ENCODE results near the gene GK. TPM values are rescaled to one million over a fixed set of nuclear protein-coding genes. Genes with fewer than 3 reads are reported as not detected.
A peak's percentile ranks its signal among the peaks of the same experiment; 100 is the strongest.

Gene GK
- total and polyA plus RNA-seq, 4 donors, result 20.2 to 84.0 (median 35.1) TPM

DNA sequence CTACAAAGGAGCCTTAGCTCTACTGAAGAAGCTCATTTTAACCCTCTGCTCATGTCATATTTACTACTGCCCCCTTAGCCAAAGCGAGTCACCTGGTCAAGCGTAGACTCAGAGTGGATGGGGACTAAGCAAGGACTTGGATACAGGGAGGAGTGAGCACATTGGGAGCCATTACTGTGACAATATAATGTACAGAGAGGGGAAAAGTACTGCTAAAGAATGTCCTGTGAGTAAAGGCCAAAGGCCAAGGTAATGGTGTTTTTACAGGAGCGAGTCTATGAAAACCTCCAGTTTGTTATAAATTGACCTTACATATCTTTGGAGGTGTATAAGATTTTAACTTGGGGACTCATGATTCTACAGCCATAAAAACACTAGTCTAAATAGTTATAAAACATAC, 10.6 kb upstream of the GK start:
- H3K27me3 ChIP-seq (ENCODE audit: control insufficient read depth in 3 of 3, insufficient read depth in 3 of 3, low read length in 2 of 3), result no peaks in the 10 kb centered on the region
- H3K9ac ChIP-seq (ENCODE audit: insufficient read depth in 1 of 2, low read length in 2 of 2), result no peak overlapping the region
- no peak overlapping the region for H3K4me3 ChIP-seq
- peak overlapping the region in 1 of 2 donors; percentile 56 for H3K27ac ChIP-seq (ENCODE audit: low read depth in 1 of 2, low read length in 1 of 2)
- no peaks in the 10 kb centered on the region for H3K36me3 ChIP-seq (ENCODE audit: control insufficient read depth in 4 of 4, insufficient read depth in 4 of 4, low read length in 4 of 4)
- 90 to 97% methylated on average over 3 of the region's 3 CpGs for WGBS, 2 donors
- ATAC-seq (ENCODE audit: insufficient read depth, low FRiP score), result no peak
- H3K4me1 ChIP-seq (ENCODE audit: control insufficient read depth in 5 of 5, insufficient read depth in 5 of 5, low read length in 5 of 5), result no peaks in the 10 kb centered on the region
- no peak for DNase-seq
- TF ChIP-seq CTCF (IDR thresholded peaks at IDR 0.05; ENCODE audit: control extremely low read depth, extremely low read depth), result no peak
- peaks cover 0 to 2% (median 0%) of the 10 kb centered on the region in 4 donors for H3K9me3 ChIP-seq (ENCODE audit: control insufficient read depth in 4 of 4, insufficient read depth in 3 of 4, low read length in 3 of 4)

DNA sequence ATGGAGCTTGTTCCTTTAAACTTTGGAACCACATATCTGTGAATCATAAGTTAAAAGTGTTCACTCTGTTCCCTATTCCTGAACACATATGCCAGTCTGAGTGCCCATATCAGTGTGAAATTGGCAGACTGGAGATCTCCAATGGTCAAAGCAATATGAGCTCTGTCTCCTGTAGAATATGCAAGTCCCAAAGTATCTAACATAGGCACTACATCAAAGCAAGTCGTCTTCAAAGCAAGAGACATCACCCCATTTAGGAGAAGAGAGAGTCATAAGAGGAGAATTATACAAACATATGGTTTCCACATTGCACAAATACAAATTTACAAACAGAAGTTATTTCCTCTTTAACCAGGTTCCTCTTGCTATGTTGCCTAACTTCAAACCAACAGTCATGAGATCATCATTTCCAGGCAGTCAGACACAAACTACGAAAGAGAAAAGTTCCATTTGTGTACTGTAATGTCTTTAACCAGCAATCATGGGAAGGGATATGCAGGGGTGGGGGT, 9.9 kb upstream of the GK start:
- 25 to 43% methylated on average over 2 of the region's 2 CpGs for WGBS, 2 donors
- Histone ChIP-seq H3K27me3 (ENCODE audit: control insufficient read depth in 3 of 3, insufficient read depth in 3 of 3, low read length in 2 of 3) (no peaks in the 10 kb centered on the region), H3K4me1 (ENCODE audit: control insufficient read depth in 5 of 5, insufficient read depth in 5 of 5, low read length in 5 of 5) (no peaks in the 10 kb centered on the region), H3K36me3 (ENCODE audit: control insufficient read depth in 4 of 4, insufficient read depth in 4 of 4, low read length in 4 of 4) (no peaks in the 10 kb centered on the region), H3K9ac (ENCODE audit: insufficient read depth in 1 of 2, low read length in 2 of 2) (no peak overlapping the region), H3K27ac (ENCODE audit: low read depth in 1 of 2, low read length in 1 of 2) (no peak overlapping the region), H3K4me3 (no peak overlapping the region), H3K9me3 (ENCODE audit: control insufficient read depth in 4 of 4, insufficient read depth in 3 of 4, low read length in 3 of 4) (peaks cover 0 to 2% (median 0%) of the 10 kb centered on the region in 4 donors)
- peak in 2 of 3 donors; percentile 19 to 22 for DNase-seq
- ATAC-seq (ENCODE audit: insufficient read depth, low FRiP score), result peak; percentile 41
- no peak for TF ChIP-seq CTCF (IDR thresholded peaks at IDR 0.05; ENCODE audit: control extremely low read depth, extremely low read depth)

DNA sequence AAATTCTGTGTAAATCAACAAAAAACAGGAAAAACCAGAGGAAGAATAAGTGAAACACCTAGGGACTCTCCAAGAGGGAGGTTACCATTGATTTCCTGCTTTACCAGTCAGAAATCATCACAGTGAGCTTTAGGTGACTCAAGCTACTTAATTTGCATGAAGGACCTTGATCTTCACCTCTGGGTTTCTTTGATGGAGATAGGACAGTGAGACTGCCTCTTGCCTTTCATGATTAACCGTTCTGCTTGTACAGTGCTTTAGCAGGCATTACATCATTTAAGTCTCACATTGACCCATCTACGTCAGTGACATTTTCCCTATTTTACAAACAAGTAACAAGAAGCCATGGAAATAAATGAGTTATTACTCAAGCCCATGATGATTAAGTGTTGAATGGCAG, 3.4 kb upstream of the GK start:
- H3K27ac ChIP-seq (ENCODE audit: low read depth in 1 of 2, low read length in 1 of 2), result no peak overlapping the region
- no peak for DNase-seq
- H3K9me3 ChIP-seq (ENCODE audit: control insufficient read depth in 4 of 4, insufficient read depth in 3 of 4, low read length in 3 of 4), result peaks cover 0 to 2% (median 0%) of the 10 kb centered on the region in 4 donors
- 26 to 48% methylated on average over 2 of the region's 2 CpGs for whole genome bisulfite sequencing, 2 donors
- no peak overlapping the region for H3K9ac ChIP-seq (ENCODE audit: insufficient read depth in 1 of 2, low read length in 2 of 2)
- no peak overlapping the region for H3K4me3 ChIP-seq
- peaks cover 0 to 5% (median 0%) of the 10 kb centered on the region in 5 donors for H3K4me1 ChIP-seq (ENCODE audit: control insufficient read depth in 5 of 5, insufficient read depth in 5 of 5, low read length in 5 of 5)
- no peaks in the 10 kb centered on the region for H3K36me3 ChIP-seq (ENCODE audit: control insufficient read depth in 4 of 4, insufficient read depth in 4 of 4, low read length in 4 of 4)
- no peak for ATAC-seq (ENCODE audit: insufficient read depth, low FRiP score)
- peaks cover 0 to 1% (median 0%) of the 10 kb centered on the region in 3 donors for H3K27me3 ChIP-seq (ENCODE audit: control insufficient read depth in 3 of 3, insufficient read depth in 3 of 3, low read length in 2 of 3)
- TF ChIP-seq CTCF (IDR thresholded peaks at IDR 0.05; ENCODE audit: control extremely low read depth, extremely low read depth), result no peak

Data from lung (tissue), 12 donors.